Measurements from ENCODE around the gene AGMAT.

AGMAT gene, protein sequence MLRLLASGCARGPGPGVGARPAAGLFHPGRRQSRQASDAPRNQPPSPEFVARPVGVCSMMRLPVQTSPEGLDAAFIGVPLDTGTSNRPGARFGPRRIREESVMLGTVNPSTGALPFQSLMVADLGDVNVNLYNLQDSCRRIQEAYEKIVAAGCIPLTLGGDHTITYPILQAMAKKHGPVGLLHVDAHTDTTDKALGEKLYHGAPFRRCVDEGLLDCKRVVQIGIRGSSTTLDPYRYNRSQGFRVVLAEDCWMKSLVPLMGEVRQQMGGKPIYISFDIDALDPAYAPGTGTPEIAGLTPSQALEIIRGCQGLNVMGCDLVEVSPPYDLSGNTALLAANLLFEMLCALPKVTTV

GRCh38 chr1:15584489-15585363, at the start of gene AGMAT:
Gene AGMAT (minus strand): TSS chr1:15585051. CDS start chr1:15584967, 84 bp downstream.
- peak; percentile 2 for DNase-seq (ENCODE audit: low read depth, low spot score)

GRCh38 chr1:15633756-15634420, 49.0 kb upstream of the AGMAT start:
- no peak for DNase-seq (ENCODE audit: low read depth, low spot score)

GRCh38 chr1:15628003-15628402, 43.2 kb upstream of the AGMAT start:
- no peak for DNase-seq (ENCODE audit: low read depth, low spot score)

DNA sequence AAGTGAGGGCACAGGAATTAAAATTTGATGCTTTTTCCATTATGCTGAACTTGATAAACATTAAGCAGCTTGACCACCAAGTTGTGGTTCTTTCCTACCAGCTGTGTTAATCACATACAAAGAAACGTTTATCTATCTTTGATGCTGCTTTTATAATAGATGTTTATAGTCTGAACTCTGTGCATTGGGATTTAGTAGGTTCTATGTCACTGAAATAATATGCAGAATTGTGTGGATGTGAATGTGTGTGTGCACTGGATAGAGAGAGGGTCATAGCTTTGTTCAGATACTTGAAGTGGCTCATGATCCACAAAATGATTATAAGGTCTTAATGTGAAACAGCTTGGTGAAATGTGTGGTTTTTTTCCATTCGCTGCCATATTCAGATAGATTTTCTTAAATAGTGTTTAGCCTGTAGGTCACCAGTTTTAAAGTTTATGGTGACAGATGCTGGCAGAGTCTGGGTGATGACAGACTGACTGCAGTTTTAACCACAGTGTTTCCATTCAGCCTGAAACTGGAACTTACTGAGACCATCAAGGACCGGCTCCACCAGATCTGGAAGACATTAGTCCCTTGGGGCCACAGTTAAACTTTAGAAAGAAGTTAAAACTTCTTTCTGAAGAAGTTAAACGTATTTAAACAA, 42.6 kb upstream of the AGMAT start:
- DNase-seq (ENCODE audit: low read depth, low spot score), result no peak

GRCh38 chr1:15626269-15626950, 41.6 kb upstream of the AGMAT start:
- no peak for DNase-seq (ENCODE audit: low read depth, low spot score)

DNA sequence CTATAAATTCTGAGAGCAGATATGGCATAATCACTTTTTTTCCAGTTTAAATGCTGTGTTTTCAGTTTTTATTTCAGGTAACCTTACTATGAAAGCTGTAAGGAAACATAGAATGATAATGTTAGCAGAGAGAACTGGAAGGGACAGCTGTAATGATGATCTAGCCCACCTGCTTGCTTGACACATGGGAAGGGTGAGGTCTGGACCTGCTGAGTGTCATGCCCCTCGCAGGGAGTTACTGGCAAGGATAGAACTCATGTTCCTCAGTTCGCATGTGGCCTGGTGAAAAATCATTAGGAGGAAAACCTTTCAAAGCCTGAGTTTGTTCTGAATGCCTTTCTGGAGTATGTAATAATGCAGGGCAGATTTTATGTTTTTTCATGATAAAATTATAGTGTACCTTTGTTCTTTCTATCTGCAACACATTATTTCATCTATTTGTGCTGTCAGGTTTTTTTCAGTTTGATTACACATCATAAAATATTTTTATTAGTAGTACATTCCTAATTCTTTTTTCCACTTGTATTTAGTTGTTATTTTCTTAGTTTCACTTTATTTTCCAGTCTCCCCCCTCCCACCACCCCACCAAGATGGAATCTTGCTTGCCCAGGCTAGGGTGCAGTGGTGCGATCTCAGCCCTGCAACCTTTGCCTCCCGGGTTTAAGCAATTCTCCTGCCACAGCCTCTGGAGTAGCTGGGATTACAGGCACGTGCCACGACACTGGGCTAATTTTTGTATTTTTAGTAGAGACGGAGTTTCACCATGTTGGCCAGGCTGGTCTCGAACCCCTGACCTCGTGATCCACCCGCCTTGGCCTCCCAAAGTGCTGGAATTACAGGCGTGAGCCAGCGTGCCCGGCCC, 40.4 kb upstream of the AGMAT start:
- no peak for DNase-seq (ENCODE audit: low read depth, low spot score)

DNA sequence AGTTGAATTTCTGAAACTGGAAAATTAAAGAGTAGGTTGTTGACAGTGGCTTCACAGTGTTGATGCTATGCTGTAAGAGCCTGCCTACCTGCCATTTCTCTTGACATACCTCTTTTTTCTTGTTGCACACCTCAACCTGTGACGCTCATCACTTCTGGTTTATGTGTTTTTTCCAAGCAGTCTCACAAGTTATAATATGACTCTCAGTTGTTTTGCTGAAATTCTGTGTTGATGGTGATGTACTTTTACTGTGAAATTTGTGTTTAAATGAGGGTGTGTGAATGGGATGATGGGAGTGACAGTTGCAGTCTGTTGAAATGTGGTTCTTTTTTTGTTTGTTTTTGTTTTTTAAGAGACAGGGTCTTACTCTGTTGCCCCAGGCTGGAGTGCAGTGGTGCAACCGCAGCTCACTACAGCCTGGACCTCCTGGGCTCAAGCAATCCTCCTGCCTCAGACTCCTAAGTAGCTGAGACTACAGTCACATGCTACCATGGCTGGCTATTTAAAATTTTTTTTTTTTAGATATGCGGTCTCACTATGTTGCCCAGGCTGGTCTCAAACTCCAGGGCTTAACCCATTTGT, 39.4 kb upstream of the AGMAT start:
- DNase-seq (ENCODE audit: low read depth, low spot score), result no peak

DNA sequence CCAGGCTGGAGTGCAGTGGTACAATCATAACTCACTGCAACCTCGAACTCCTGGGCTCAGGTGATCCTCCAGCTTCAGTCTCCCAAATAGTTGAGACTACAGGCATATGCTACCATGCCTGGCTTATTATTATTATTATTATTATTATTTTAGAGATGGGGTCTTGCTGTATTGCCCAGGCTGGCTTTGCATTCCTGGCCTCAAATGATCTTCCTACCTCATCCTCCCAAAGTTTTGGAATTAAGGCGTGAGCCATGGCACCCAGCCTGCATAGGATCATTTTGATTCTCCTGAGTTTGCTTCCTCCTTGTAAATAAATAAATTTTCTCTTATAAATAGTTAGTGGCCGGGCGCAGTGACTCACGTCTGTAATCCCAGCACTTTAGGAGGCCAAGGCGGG, 38.6 kb upstream of the AGMAT start:
- DNase-seq (ENCODE audit: low read depth, low spot score), result no peak

DNA sequence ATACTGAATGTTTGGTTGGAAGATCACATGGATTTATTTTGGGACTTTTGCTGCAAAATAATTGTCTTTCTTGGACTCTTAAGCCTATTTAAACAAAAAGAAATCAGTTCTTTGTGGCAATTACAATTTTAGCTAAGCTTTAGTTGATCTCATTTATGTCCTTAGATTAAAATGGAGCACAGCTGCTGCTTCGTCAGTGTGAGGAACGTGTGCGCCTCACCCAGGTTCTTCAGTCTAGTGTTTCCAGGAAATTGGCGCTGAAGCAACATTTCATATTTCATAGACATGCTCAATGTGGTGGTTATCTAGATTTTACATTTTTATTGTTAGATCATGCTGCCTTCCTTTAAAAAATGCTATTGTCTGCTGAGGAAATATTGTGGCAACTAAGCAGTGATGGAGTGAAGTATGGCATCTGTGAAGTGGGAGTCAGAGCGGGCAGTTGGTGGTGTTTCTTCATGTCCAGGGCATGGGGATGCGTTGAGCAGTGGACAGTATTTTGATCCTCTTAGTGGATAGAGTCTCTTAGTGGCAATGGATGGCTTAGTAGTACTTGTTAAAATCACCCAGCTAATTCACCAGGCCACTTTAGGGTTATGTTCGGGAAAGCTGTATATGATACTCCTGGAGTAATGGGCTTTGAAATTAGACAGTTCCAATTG, 38.0 kb upstream of the AGMAT start:
- DNase-seq (ENCODE audit: low read depth, low spot score), result no peak

DNA sequence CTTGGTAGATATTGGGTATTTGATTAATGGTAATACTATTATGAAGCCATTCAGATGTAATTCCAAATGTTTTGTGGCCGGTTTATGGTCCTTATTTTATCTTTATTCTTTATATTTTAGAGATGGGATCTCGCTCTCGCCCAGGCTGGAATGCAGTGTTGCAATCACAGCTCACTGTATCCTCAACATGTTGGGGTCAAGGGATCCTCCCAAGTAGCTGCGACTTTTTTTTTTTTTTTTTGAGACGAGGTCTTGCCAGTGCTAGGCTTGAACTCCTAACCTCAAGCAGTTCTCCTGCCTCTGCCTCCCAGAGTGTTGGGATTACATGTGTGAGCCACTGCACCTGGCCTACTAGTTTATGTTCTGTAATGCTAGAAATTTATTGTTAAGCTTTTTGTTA, 37.1 kb upstream of the AGMAT start:
- DNase-seq (ENCODE audit: low read depth, low spot score), result no peak

DNA sequence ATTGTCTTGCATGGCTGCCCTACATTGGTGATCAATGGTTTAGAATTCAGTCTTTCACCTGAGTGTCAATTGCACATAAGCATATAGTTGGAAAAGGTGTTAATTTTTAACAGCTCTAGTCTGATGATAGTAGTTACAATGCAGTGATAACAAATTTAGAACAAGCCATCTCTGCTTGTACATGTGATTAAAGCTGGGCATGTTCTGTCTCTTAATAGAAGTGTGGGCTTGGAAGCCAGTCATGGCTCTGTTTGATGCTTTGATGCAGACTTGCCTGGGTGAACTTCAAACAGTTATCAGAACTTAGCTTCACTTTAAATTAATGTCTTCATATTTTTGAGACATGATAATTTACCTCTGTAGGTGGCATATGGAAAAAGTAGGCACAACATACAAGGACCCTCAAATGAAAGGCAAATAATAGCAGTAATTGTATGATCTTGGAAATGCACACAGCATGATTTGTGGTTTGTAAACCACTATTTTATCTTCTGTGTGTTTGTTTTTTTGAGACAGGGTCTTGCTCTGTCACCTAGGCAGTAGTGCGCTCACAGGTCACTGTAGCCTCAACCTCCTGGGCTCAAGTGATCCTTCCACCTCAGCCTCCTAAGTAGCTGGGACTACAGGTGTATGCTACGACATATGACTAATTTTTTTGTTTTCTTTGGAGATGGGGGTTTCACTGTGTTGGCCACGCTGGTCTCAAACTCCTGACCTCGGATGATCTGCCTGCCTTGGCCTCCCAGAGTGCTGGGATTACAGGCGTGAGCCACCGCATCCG, 36.2 kb upstream of the AGMAT start:
- DNase-seq (ENCODE audit: low read depth, low spot score), result no peak

DNA sequence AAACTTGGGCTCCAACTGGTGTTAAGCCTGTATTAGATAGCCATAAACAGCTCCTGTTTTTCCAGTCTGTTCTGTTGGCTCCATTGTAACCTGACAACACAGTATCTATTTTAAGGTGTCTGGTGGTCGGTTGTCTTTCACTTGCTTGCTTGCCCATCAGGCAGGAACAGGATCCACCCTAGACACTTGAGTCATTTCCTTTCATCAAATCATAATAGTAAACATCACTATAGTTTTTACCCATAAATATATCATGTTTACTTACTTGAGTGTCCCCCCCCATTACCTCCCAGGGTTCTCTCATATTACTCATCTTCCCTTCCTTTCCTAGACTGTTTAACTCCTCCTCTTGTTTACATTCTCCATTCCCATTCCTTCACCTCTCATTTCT, 35.3 kb upstream of the AGMAT start:
- no peak for DNase-seq (ENCODE audit: low read depth, low spot score)

DNA sequence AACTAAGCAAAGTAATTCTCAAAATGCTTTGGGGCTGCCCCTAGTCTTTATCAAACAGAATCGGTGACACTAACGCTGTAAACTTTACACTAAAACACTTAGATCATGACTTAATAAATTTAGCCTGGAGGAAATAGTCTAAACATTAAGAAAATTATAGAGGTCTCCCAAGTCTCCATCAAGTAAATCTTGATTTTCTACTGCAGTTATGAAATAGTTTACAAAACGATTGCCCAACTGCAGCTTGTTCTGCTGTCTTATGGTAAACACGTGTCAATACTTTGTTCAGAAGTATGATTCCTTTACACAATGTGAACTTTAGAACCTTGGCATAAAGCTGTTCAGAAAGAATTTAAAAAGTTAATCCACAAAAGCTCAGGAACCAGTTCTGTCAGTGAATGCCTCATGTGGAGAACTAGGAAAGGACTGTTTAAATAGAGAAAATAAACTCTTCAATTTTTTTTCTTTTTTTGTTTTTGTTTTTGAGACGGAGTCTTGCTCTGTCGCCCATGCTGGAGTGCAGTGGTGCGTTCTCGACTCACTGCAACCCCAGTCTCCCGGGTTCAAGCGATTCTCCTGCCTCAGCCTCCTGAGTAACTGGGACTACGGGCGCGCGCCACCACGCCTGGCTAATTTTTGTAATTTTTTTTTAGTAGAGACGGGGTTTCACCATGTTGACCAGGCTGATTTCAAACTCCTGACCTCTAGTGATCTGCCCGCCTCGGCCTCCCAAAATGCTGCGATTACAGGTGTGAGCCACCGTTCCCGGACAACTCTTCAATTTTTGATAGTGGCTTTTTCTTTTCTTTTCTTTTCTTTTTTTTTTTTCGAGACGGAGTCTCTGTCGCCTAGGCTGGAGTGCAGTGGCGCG, 34.0 kb upstream of the AGMAT start:
- DNase-seq (ENCODE audit: low read depth, low spot score), result no peak

DNA sequence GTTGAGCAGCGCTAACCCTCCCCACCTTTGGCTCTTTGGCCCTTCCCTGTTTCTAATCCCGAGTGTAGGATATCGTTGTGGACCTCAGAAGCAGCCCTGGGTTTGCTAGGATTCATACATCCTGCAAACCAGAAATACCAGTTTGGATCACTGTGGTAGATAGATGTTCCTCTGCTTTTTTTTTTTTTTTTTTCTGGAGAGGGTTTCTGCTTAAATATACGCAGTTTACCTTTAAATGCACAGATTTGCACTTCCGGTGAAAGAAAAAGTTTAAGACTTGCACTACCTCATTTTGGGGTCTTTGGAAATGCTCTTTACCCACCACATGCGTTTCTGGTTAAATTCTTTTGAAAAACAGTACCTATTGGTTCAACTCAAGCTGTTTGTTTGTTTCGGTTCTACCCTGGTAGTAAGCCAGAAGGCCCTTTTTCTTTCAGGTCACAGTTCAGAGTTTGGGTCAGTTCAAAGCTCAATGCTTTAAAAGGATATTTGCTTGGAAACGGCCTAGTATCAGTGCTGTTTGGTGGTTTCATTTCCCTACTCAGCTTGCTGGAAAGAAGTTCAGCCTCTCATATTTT, 33.3 kb upstream of the AGMAT start:
- DNase-seq (ENCODE audit: low read depth, low spot score), result no peak

GRCh38 chr1:15617173-15618076, 32.6 kb upstream of the AGMAT start, which contains the start of gene DDI2:
Gene DDI2 (plus strand): TSS chr1:15617458. CDS start chr1:15617671, 213 bp downstream.
- peak; percentile 85 for DNase-seq (ENCODE audit: low read depth, low spot score)
